OCI-LY7 (cell line): ENCODE data around the gene MAP1A. TPM values are rescaled to one million over a fixed set of nuclear protein-coding genes. Genes with fewer than 3 reads are reported as not detected.

ENCODE experiments used
- BruUV-seq: library from RNA; stranded (reverse); fragments of 400-500 nt; replicated peaks from 2 replicates; lab custom pipeline; 2021; lab: Mats Ljungman, UMichigan
- CTCF ChIA-PET: fragments of 300-600 bp; sonication (Branson Sonifier 250); formaldehyde crosslinking; loops from one replicate; lab custom pipeline; 2022; ENCODE audit warnings: antibody characterized with exemption; ENCODE audit not compliant: unreplicated experiment; lab: Charles Lee
- POLR2A ChIA-PET: fragments of 300-600 bp; sonication (Branson Sonifier 250); formaldehyde crosslinking; loops from one replicate; lab custom pipeline; 2022; ENCODE audit warnings: antibody characterized with exemption; lab: Charles Lee
- DNase-seq: peaks from one replicate; pipeline ENCODE4 v3.0.0-alpha.2; 2015; ENCODE audit warnings: low spot score
- H2AFZ ChIP-seq: fragments of 200-600 bp; sonication (generic), shearing (Covaris generic); 2 replicates; pipeline ENCODE4 v1.6.1; 2014; ENCODE audit warnings: mild to moderate bottlenecking, antibody characterized with exemption, low read length, moderate library complexity
- H3K27ac ChIP-seq: fragments of 200-600 bp; sonication (generic); 2 replicates; pipeline ENCODE4 v1.5.1; 2014; ENCODE audit warnings: mixed run types, low read depth, mild to moderate bottlenecking, moderate library complexity, low read length, inconsistent platforms; ENCODE audit not compliant: poor library complexity, severe bottlenecking
- H3K36me3 ChIP-seq: fragments of 200-600 bp; sonication (generic); 2 replicates; pipeline ENCODE4 v1.6.1; 2014; ENCODE audit warnings: mild to moderate bottlenecking, antibody characterized with exemption, low read length, moderate library complexity, mixed read lengths; ENCODE audit not compliant: insufficient read depth
- H3K4me1 ChIP-seq: fragments of 200-600 bp; sonication (generic); 2 replicates; pipeline ENCODE4 v1.5.1; 2014; ENCODE audit warnings: mild to moderate bottlenecking, low read length; ENCODE audit not compliant: insufficient read depth, poor library complexity, severe bottlenecking
- H3K4me2 ChIP-seq: fragments of 200-600 bp; sonication (generic); 2 replicates; pipeline ENCODE4 v1.6.1; 2014; ENCODE audit warnings: mild to moderate bottlenecking, low read length
- H3K4me3 ChIP-seq: fragments of 200-600 bp; sonication (generic); 2 replicates; pipeline ENCODE4 v1.5.1; 2014; ENCODE audit warnings: mild to moderate bottlenecking, low read depth, low read length; ENCODE audit not compliant: poor library complexity, severe bottlenecking
- H3K79me2 ChIP-seq: fragments of 200-600 bp; sonication (generic); 2 replicates; pipeline ENCODE4 v1.6.1; 2016; ENCODE audit warnings: low read depth, mild to moderate bottlenecking, low read length, moderate library complexity, mixed read lengths; ENCODE audit not compliant: insufficient read depth
- H3K9me2 ChIP-seq: fragments of 200-600 bp; sonication (generic); 2 replicates; pipeline ENCODE4 v1.6.1; 2016; ENCODE audit warnings: mild to moderate bottlenecking, low read length, mixed read lengths; ENCODE audit not compliant: insufficient read depth
- H3K9me3 ChIP-seq: fragments of 200-600 bp; sonication (generic); 2 replicates; pipeline ENCODE4 v1.6.1; 2014; ENCODE audit warnings: mild to moderate bottlenecking, mixed run types, low read length, mixed read lengths
- H4K20me1 ChIP-seq: fragments of 200-600 bp; sonication (generic); 2 replicates; pipeline ENCODE4 v1.6.1; 2014; ENCODE audit warnings: mild to moderate bottlenecking, antibody characterized with exemption, low read length, moderate library complexity, mixed read lengths; ENCODE audit not compliant: insufficient read depth
- CTCF ChIP-seq: fragments of 200-600 bp; sonication (generic); conservative IDR thresholded peaks from 2 replicates; pipeline ENCODE4 v1.5.1; 2014; ENCODE audit warnings: mild to moderate bottlenecking, antibody characterized with exemption, low read length, moderate library complexity, mixed read lengths
- EZH2phosphoT487 ChIP-seq: fragments of 200-600 bp; sonication (generic); IDR thresholded peaks from 2 replicates; pipeline ENCODE4 v1.6.1; 2018; ENCODE audit warnings: low read depth, borderline replicate concordance, mild to moderate bottlenecking, mixed run types, antibody characterized with exemption, low read length, moderate library complexity, mixed read lengths
- intact Hi-C: fragments of 100-400 bp; cut with micrococcal nuclease; formaldehyde crosslinking; loops from one replicate; pipeline ENCODE4 v1.10.0; 2022; ENCODE audit not compliant: unreplicated experiment
- total RNA-seq, 2 experiments: library from RNA; depleted of rRNA in 1 of 2; stranded (reverse); fragments of >200 nt in 1 of 2; shearing (Covaris generic) in 1 of 2; gene quantifications; 2 replicates each; pipeline ENCODE4 v1.2.3, GENCODE V29; 2014 to 2022

Gene MAP1A
- total RNA-seq, 2 experiments from 2014 or later, result 3.3 to 3.8 TPM

GRCh38 chr15:43489191-43489590 lies 28.2 kb upstream of the MAP1A start:
- H3K27ac ChIP-seq, result no peak overlapping the region
- DNase-seq, result no peak
- H3K4me2 ChIP-seq, result no peak overlapping the region
- H2AFZ ChIP-seq, result no peak overlapping the region
- no peaks in the 10 kb centered on the region for H3K9me3 ChIP-seq
- no peaks in the 10 kb centered on the region for H3K9me2 ChIP-seq
- H3K36me3 ChIP-seq, result peaks cover 67% of the 10 kb centered on the region
- intact Hi-C loops, result no loop called here
- H3K4me1 ChIP-seq, result peaks cover 14% of the 10 kb centered on the region
- peaks cover 13% of the 10 kb centered on the region; the same call in 1 of the 2 replicates for H3K79me2 ChIP-seq
- CTCF ChIA-PET, result no interaction called here
- TSS peak; percentile 18 for BruUV-seq
- TF ChIP-seq CTCF, result no peak
- TF ChIP-seq EZH2phosphoT487, result no peak
- POLR2A ChIA-PET, result interaction anchor here (0.9 kb wide), 1 partner anchor 13 kb away, joined by 6 read pairs; no protein-coding TSS in a partner anchor
- no peaks in the 10 kb centered on the region for H4K20me1 ChIP-seq
- no peak overlapping the region for H3K4me3 ChIP-seq

GRCh38 chr15:43492266-43492665 lies 25.1 kb upstream of the MAP1A start:
- Histone ChIP-seq H3K4me1 (peaks cover 14% of the 10 kb centered on the region), H3K79me2 (peaks cover 13% of the 10 kb centered on the region; the same call in 1 of the 2 replicates), H3K27ac (no peak overlapping the region), H4K20me1 (no peaks in the 10 kb centered on the region), H3K9me3 (no peaks in the 10 kb centered on the region), H3K36me3 (peaks cover 42% of the 10 kb centered on the region), H3K4me2 (peak overlapping the region; percentile 70), H2AFZ (peak overlapping the region; percentile 95), H3K9me2 (no peaks in the 10 kb centered on the region), H3K4me3 (peak overlapping the region; percentile 79)
- DNase-seq, result peak; percentile 25
- no TSS peak for BruUV-seq
- TF ChIP-seq CTCF, result no peak
- TF ChIP-seq EZH2phosphoT487, result no peak
- ChIA-PET POLR2A (interaction anchor here (0.7 to 3.0 kb wide), 3 partner anchors 19 to 311 kb away, joined by 3 to 14 read pairs (median 3); no protein-coding TSS in a partner anchor), CTCF (no interaction called here)
- intact Hi-C loops, result no loop called here
